DMS114 treated with DMSO at 0.1 percent for 48 hours (cell line): ENCODE results near the gene PDIK1L.
A peak's percentile ranks its signal among the peaks of the same experiment; 100 is the strongest.

Source experiments
- DNase-seq: peaks from one replicate; lab custom pipeline; 2025; ENCODE audit not compliant: unreplicated experiment; lab: John Stamatoyannopoulos, UW

PDIK1L gene

GRCh38 chr1:26111530-26112406 is at the start of gene PDIK1L:
Gene PDIK1L, plus strand, starts transcription at chr1:26111824. Its CDS starts 2,485 bp downstream, at chr1:26114309.
- DNase-seq = peak; percentile 79

DNA sequence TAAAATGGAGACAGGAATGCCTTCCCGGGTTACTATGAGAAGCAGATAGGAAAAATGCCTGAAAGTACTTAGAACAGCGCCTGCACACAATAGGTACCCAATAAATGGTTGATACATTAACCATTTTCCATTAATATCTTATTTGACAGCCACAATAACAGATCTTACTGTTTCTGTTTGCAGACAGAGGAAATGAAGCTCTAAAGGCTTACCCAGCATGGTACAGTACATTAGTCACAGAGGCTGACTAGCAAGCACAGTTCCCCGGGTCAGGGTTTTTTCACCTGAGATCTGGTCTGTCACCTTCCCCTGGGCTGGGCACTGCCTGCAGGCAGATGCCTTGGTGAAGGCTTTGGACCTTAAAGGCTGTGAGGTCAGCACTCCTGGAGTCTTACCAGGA is 47.1 kb upstream of the PDIK1L start:
- no peak for DNase-seq

DNA sequence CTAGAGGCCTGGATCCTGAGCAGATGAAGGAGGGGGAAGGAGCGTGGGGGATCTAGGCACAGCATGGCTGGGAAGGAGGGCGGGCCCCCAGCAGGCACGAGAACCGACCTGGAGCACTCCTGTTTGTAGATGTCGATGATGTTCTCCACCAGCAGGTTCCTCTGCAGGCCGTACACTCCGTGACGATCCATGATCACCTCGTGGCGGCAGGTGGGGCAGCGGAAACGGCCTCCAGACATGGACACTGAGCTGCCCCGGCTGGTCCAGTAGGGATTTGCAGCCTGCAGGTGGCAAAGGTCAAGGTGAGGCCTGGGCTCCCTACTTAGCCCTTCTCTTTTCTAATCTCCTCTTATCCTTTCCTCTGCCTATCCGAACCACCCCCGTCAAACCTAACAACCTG is 45.5 kb upstream of the PDIK1L start:
- DNase-seq = no peak

DNA sequence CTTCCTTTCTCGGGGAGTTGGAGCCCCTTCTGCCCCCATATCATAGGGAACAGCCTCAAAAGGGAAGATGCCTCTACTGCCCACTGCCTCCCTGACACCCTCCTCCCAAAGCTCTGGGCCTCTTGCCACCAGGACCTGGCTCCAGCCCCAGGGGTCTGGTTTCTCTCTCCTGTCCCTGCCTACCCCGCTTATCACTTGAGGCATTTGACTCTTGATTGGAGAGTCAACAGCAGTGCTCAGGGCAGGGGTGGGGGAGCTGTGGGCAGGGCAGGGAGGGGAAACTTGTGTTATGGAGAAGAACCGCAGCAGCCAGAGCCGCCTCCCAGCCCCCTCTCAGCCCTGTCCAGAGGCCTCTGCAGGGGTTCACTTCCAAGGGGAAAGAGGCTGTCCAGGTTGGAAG is 44.8 kb upstream of the PDIK1L start:
- DNase-seq = no peak

- no peak for DNase-seq
These were observed 44.2 kb upstream of the PDIK1L start, which contains the start of gene TRIM63 for GRCh38 chr1:26067432-26067911. Gene TRIM63, minus strand, starts transcription at chr1:26067630. Its CDS starts 136 bp downstream, at chr1:26067494.

- DNase-seq = no peak
These were observed 41.7 kb upstream of the PDIK1L start for GRCh38 chr1:26069941-26070295.

- DNase-seq = no peak
These were observed 41.2 kb upstream of the PDIK1L start for GRCh38 chr1:26070296-26070962.

DNA sequence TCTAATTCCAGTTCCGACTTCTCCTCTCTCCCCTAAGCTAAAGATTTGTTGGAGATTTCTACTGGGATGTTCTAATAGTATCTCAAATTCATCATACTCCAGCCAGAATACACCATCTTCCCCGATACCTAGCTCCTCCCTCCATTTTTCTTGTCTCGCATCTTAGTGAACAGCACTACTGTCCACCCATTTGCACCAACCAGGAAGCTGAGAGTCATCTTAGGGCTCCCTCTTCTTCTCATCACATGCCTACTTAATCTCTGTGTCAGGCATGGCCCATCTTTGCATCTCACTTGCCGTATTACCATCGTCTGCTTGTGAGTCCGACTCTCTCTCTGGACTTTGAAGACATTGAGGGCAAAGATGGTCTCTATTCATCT is 40.7 kb upstream of the PDIK1L start:
- no peak for DNase-seq

DNA sequence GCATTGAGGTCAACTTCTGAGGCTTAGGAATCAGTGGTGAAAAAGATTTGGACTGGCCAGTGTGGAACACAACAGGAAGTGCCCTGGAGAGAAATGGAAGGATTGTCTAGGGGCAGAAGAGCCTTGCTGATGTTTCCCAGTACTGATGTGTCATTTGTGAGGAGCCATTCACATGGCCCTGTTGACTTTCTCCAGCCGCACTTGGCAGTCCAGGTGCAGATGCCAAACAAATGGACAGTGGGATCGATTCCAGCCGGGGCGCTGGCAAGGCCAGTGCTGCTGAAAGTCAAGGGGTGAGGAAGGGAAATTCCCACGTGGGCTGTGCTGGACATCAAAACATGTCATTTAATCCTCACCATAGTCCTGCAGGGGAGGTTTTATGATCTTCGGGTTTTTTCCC is 39.3 kb upstream of the PDIK1L start:
- DNase-seq = no peak

- no peak for DNase-seq
These were observed 36.0 kb upstream of the PDIK1L start for GRCh38 chr1:26075421-26076144.

GRCh38 chr1:26077524-26077923 is 34.1 kb upstream of the PDIK1L start:
- DNase-seq = no peak

DNA sequence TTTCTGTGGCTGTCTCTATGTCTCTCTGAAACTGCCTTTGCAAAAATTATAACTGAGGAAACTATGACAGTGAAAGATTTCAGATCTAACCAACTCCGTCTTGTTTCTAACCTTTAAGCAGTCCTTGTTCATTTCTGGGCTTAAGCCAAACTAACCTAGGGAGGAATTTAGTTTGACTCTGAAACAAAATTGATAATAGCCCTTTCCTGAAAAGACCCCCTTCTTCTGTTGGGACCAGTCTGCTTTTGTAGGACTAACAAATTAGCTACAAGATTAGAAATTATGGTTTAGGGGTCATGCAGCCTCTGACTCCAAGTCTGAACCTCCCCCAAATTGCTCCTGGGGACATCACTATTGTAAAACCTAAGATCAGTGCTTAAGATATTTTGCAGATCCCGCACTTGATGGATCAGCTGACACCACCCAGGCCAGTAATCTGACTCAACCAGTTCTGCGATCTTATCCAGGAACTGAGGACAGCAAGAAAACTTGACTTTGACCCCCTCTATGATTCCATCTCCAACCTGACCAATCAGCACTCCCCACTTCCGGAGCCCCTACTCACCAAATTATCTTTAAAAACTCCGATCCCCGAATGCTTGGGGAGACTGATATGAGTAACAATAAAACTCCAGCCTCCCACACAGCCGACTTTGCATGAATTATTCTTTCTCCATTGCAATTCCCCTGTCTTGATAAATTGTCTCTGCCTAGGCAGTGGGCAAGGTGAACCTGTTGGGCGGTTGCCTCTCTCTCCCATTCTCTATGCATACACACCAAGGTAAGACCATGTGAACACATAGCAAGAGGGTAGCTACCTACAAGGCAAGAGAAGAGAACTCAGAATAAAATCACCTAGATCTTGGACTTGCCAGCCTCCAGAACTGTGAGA is 33.1 kb upstream of the PDIK1L start:
- DNase-seq = no peak

DNA sequence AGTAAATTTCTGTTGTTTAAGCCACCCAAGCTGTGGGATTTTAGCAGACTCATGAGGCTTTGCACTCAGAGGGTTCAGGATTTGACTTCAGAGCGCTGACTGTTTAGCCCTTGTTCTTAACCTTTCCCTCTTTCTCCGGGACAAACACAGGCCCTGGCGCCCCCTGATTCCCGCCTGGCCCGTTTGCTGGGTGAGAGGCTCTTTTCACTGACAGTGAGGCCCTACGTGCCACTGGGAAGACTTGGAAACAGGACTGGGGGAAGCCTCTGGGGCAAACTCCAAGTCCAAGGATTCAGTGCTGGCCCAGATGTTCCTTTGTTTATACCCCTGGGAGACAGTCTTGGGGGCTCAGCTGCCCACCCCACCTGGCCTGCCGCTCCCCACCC is 32.5 kb upstream of the PDIK1L start:
- DNase-seq = no peak

GRCh38 chr1:26079960-26080814 is 31.4 kb upstream of the PDIK1L start:
- DNase-seq = no peak

DNA sequence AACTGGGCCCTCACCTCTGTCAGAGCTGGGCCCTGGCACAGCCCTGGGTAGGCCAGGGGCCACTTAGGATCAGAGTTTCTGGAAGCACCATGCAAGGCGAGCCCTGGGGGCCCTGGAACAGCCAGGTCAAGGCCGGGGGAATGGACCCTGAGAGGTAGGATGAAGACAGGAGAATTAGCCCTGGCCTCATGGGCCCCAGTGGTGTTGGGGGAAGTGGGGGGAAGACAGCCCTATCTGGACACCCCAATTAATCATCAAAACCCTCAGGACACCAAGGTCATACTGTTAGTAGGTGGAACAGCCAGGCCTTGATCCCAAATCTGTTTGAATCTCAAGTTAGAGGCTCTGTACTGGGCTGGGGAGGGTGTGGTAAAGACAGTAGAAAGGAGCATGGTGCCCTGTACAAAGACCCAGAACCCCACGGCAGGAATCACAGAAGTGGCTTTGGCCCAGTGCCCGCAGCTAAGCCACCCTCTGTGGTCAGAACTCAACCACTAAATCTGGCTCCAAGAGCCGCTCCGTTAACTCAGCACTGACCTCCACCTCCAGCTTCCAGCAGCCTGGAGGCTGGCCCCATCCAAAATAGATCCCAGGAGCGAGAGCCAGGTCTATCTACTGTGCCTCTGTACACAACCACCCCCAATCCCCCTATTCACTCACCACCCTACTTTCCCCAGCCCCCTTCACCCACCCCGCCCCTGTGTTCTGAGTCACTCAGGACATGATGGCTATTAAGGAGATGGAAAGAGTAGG is 30.2 kb upstream of the PDIK1L start:
- DNase-seq = no peak

GRCh38 chr1:26082020-26082350 is 29.6 kb upstream of the PDIK1L start:
- DNase-seq = no peak

DNA sequence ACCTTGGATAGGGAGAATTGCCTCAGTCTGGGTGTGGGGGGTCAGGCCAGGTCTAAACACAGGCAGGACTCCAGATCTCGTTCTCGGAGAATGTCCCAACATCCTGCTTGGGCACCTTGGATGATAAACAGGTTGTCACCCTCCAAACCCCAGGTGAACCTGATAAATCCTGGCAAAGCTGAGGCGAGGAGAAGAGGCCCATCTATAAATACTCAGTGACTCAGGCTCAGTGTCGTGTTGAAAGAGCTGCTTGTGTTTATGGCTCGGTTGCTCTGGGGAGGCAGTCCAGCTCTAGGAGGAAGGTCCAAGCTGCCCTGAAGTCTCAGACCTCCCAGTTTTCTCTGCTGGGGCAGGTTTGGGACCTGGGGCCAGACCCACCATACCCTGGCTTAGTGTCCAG is 28.4 kb upstream of the PDIK1L start:
- no peak for DNase-seq

DNA sequence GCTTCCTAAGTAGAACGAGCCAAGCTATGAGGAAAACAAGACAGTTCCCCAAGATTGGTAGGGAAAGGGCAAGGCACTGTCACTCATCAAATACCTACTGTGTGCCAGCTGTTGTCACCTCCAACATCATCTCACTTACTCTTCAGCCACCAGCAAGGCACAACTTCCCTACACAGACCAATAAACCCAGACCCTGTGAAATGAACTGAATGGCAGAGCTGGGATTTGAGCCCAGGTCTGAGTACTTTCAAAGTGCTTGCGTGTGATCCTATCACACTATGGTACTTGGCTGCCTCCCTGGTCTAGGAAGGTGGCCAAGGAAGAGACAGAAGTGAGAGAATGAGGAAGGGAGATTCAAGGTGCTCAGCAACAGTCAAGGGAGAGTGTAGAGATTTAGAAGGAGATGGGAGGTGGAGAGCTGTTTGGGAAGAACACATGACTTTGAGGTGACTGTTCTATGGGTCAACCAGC is 27.5 kb upstream of the PDIK1L start:
- no peak for DNase-seq

- DNase-seq = no peak
These were observed 26.8 kb upstream of the PDIK1L start for GRCh38 chr1:26084844-26085243.
